HG03280 (cell line): Measurements from ENCODE around the gene COX20.

ENCODE experiments used
- ATAC-seq: cut with Tn5 transposase; IDR thresholded peaks from one replicate; pipeline ENCODE4 v1.9.1; 2021; ENCODE audit warnings: mild to moderate bottlenecking, moderate library complexity; ENCODE audit not compliant: unreplicated experiment

COX20 gene

DNA sequence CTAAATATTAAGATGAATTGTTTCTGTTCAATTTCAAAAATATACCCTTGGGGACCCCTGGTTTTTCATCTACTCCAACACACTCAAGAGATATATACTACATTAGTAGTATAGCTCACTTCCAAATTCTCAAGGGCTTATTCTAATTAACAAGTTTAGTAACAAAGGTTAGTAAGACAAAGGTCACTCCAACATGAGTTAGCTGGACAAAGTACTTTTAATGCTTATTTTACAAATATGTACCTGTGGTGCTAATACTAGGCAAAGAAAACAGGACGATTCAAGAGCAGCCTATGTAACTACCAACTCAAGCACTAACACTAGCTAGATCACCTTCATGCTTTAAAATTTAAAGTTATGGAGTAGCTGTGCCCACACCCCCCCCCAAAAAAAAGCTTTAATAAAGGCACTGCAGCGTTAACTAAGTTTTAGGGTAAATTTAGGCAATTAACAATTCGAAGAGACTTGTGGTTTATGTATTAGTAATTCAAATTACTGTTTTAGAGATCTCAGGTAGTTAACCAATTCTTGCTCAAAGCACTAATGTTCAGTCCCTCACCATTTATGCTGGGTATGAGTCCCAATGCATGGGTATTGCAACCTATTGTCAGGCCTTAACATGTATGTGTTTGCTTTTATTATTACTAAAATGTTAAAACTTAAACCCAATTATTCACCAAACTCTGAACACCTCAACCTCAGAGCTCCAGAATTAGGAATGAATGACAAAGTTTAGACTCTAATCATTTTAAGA lies 14.8 kb downstream of the COX20 start:
- ATAC-seq, result no peak

DNA sequence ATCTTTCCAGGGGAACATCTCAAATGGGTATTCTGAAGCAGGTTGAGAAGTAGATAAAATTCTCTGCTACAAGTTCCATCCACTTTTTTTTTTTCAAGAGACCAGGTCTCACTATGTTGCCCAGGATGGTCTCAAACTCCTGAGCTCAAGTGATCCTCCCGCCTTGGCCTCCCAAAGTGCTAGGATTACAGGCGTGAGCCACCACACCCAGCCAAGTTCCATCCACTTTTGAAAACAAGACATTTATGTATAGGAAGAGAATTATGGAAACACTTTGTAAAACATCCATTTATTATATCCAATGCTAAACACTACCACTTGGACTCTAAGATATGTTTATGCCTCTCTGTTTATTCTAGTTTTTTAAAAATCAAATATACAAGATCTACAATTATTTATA lies 15.4 kb downstream of the COX20 start:
- no peak for ATAC-seq

GRCh38 chr1:244851546-244852231 lies 16.2 kb downstream of the COX20 start:
- ATAC-seq, result no peak

- no peak for ATAC-seq
These were observed 17.2 kb downstream of the COX20 start for GRCh38 chr1:244852694-244853093.

- no peak for ATAC-seq
These were observed 18.7 kb downstream of the COX20 start for GRCh38 chr1:244854166-244854565.

GRCh38 chr1:244854865-244855578 lies 19.6 kb downstream of the COX20 start:
- no peak for ATAC-seq

DNA sequence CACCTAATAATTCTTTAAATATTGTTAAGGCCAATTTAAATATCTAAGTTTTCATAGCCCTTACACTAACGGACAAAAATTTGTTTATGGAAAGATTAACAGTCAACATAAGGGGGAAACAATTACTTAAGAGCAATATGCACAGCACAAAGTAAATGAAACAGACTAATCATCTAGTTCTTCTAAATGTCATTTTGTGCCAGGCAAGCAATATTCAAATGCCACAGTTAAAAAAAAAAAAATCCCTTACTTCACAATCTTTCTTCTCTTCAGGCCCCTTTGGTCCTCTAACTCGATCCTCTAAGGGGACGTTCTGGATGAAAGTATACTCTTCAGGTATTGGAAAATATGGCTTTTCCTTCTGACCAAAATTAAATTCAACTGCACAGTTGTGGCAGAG lies 22.3 kb downstream of the COX20 start:
- no peak for ATAC-seq

- ATAC-seq, result no peak
These were observed 22.9 kb downstream of the COX20 start for GRCh38 chr1:244858357-244858756.

GRCh38 chr1:244860078-244860477 lies 24.6 kb downstream of the COX20 start:
- no peak for ATAC-seq

DNA sequence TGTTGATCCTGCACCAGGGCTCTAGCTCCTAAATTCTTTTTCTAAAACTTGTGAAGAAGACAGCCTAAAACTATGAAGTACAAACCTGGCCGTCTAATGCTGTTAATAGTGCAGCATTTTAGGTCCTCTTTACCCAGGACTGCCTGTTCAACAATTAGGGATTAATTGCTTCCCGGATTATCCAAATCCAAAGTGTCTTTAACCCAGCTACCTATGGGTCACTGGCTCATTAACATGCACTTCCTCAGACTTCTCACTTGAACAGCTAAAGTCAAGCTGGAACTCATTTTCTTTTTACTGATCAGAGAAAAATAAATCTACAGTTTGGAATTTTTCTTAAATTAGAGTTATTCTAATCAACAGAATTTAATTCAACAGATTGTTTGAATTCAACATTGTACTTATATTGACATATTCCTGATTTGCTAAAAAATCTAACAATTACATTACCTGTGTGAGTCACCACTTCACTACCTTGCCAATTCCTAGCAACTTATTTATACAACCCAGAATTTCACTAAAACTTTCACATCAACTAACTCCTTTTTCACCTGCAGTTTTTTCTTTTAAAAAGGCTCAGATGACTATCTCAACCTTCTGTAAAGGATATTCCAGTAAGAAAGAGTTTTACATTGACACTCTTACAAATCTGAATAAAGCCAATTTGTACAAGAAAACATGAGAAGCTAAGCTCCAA lies 25.6 kb downstream of the COX20 start:
- ATAC-seq, result no peak

GRCh38 chr1:244861683-244862082 lies 26.2 kb downstream of the COX20 start:
- ATAC-seq, result no peak

- ATAC-seq, result no peak
These were observed 26.9 kb downstream of the COX20 start for GRCh38 chr1:244862354-244862698.

GRCh38 chr1:244862699-244863490 lies 27.4 kb downstream of the COX20 start:
- peak; percentile 57 for ATAC-seq

DNA sequence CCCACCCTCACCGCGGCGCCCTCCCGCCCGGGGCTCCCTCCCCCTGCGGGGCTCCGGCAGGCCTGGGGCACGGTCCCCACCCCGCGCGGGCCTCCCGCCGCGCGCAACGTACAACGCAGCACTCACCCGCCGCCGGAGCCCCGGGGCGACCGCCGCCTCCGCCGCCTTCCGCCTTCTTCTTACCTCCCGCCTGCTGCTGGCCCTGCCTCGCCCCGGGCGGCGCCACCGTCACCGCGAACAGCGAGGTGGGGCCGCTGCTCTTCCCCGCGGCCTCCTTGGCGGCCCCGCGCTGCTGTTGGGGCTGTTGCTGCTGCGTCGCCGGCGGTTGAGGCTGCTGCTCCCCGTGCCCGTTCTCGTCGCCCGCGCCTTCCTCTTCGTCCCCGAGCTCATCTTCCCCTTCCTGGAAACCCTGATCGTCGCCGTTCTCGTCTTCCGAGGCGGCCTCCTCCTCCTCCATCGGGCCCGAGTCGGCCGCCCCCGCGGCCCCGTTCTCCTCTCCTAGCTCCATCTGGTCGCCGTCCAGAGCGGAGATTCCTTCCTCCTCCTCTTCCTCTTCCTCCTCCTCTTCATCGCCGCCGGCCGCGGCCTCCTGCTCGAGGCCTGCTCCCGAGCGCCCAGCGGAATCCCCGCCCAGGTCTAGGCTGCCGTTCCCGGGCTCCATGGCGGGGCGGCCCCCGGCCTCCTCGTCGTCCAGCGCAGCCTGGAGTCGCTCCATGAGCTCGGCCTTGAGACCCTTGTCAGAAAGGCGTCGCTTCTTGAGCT lies 28.2 kb downstream of the COX20 start:
- ATAC-seq, result peak; percentile 3

GRCh38 chr1:244864253-244865027 lies 29.0 kb downstream of the COX20 start, which contains the start of gene HNRNPU:
Gene HNRNPU (minus strand): TSS chr1:244864543. CDS start chr1:244864307, 236 bp downstream.
- peak; percentile 59 for ATAC-seq

DNA sequence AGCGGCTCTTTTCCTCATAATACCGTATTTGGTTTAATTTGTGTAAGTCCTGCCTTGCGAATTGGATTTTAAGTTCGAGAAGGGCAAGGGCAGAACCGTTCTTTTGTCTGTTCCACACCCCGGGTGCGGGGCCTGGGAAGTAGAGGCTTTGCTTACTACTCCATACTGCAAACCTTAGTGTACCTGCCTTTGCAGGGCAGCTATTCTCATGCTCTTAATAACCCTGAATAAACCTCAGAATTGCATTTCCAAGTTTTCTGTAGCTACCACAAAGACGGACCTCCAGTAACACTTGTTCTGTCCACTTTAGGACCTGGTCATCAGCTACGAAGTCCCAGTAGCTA lies 29.5 kb downstream of the COX20 start:
- no peak for ATAC-seq

DNA sequence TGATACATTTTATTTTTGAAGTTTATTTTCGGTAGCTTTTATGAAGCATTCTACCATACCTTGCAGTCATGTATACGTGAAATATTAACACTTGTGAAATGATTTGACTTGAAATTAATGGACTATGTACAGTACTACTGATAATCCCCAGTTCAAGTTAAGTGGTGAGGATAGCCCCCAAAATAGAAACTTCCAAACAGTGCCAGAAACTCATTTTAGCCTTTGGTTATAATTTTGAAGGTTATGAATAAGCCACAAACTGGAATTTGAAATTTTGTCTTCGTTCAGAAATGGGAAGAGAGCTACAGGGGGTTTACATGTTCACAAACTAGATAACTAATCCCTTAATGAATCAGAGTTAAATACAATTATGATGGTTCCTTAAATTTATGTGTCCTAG lies 30.4 kb downstream of the COX20 start:
- ATAC-seq, result no peak

DNA sequence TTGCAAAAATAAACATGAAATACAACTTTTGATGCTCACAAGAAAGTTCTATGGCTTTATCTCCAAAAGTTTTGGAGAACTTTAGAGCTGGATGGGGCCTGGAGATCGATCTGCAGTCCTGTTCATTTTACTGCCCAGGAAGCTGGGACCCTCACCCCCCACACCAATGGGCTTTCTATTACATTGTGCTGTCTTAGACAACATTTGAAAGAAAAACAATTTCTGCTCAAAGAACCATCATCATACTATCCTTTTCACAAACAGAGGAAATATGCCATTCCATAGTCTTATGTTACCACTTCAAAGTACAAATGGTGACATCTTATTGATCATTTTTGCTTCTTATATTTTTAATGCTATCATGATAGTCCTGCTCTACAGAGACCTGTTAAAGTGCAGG lies 30.9 kb downstream of the COX20 start:
- no peak for ATAC-seq
